BLaER1 treated with 17β-estradiol and CSF1 and Interleukin-3, amounts not matched to agents 10 nM and 100 nM (cell line): ENCODE results near the gene NCOA6.

ENCODE experiments used
- H3K27ac ChIP-seq, 11 experiments: shearing (Covaris generic); formaldehyde crosslinking; 2 replicates each; pipeline ENCODE4 v1.8.1; 2022
- H3K27me3 ChIP-seq, 11 experiments: shearing (Covaris generic); formaldehyde crosslinking; 2 replicates each; pipeline ENCODE4 v1.8.1; 2022
- H3K36me3 ChIP-seq, 11 experiments: shearing (Covaris generic); formaldehyde crosslinking; 2 replicates each; pipeline ENCODE4 v1.8.1; 2022
- H3K4me1 ChIP-seq, 10 experiments: shearing (Covaris generic); formaldehyde crosslinking; 2 replicates each; pipeline ENCODE4 v1.8.1; 2022
- H3K4me2 ChIP-seq, 11 experiments: shearing (Covaris generic); formaldehyde crosslinking; 2 replicates each; pipeline ENCODE4 v1.8.1; 2022
- H3K4me3 ChIP-seq, 10 experiments: shearing (Covaris generic); formaldehyde crosslinking; 2 replicates each; pipeline ENCODE4 v1.8.1; 2022
- H3K9ac ChIP-seq, 11 experiments: shearing (Covaris generic); formaldehyde crosslinking; 2 replicates each; pipeline ENCODE4 v1.8.1; 2022
- H3K9me3 ChIP-seq, 11 experiments: shearing (Covaris generic); formaldehyde crosslinking; replicated peaks in 1 of 11; 2 replicates each; pipeline ENCODE4 v1.8.1; 2022
- H4K20me1 ChIP-seq, 11 experiments: shearing (Covaris generic); formaldehyde crosslinking; 2 replicates each; pipeline ENCODE4 v1.8.1; 2022
- Cebpa-rat ChIP-seq, 11 experiments: shearing (Covaris generic); IDR thresholded peaks; 2 replicates each; pipeline ENCODE4 v1.8.1; 2022

Gene NCOA6

GRCh38 chr20:34774886-34775285, 50.6 kb downstream of the NCOA6 start:
- peaks cover 0 to 17% (median 0%) of the 10 kb centered on the region in 11 experiments; a peak in 4 of 22 replicates for H4K20me1 ChIP-seq

DNA sequence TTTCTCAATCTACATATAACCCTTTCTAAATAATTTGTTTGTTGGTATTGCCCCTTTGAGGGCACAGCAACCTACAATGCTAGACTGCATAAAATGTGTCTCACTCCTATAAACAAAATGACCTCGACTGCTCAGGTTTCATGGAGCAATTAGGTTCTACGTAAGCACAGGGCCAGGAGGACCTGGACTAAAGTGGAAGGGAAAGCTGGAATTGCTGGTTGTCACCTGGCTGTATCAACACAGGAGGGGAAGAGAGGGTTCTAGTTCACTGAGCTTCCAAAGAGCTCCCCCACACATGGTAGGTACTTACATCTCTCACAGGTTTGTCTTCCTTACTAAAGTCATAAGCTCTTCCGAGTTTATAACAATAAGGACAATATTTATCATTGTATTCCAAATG, 51.0 kb downstream of the NCOA6 start:
- Histone ChIP-seq H3K9me3 (no peaks in the 10 kb centered on the region), H3K27ac (no peak overlapping the region), H3K36me3 (peaks cover 63 to 93% (median 75%) of the 10 kb centered on the region in 11 experiments), H4K20me1 (peaks cover 0 to 15% (median 0%) of the 10 kb centered on the region in 11 experiments; a peak in 4 of 22 replicates), H3K27me3 (no peaks in the 10 kb centered on the region), H3K4me2 (no peak overlapping the region), H3K4me1 (peaks cover 0 to 19% (median 15%) of the 10 kb centered on the region in 10 experiments; a peak in 16 of 20 replicates), H3K9ac (no peak overlapping the region), H3K4me3 (no peak overlapping the region)
- TF ChIP-seq Cebpa-rat (IDR thresholded peaks at IDR 0.05), result no peak

More at GRCh38 chr20:34774886-34775285, 50.6 kb downstream of the NCOA6 start:
- Histone ChIP-seq H3K27ac (no peak overlapping the region), H3K9ac (no peak overlapping the region), H3K27me3 (no peaks in the 10 kb centered on the region), H3K4me3 (no peak overlapping the region), H3K4me2 (no peak overlapping the region), H3K4me1 (peaks cover 0 to 19% (median 13%) of the 10 kb centered on the region in 10 experiments; a peak in 16 of 20 replicates), H3K36me3 (peaks cover 68 to 97% (median 79%) of the 10 kb centered on the region in 11 experiments), H3K9me3 (no peaks in the 10 kb centered on the region)
- TF ChIP-seq Cebpa-rat (IDR thresholded peaks at IDR 0.05), result no peak

- H3K4me1 ChIP-seq, result peaks cover 0 to 20% (median 15%) of the 10 kb centered on the region in 10 experiments; a peak in 16 of 20 replicates
- no peak overlapping the region for H3K4me2 ChIP-seq
- TF ChIP-seq Cebpa-rat (IDR thresholded peaks at IDR 0.05), result no peak
- H3K9me3 ChIP-seq, result no peaks in the 10 kb centered on the region
- H3K27me3 ChIP-seq, result no peaks in the 10 kb centered on the region
- H3K9ac ChIP-seq, result no peak overlapping the region
- peaks cover 64 to 93% (median 75%) of the 10 kb centered on the region in 11 experiments for H3K36me3 ChIP-seq
- H3K4me3 ChIP-seq, result no peak overlapping the region
- peaks cover 0 to 15% (median 0%) of the 10 kb centered on the region in 11 experiments; a peak in 4 of 22 replicates for H4K20me1 ChIP-seq
- no peak overlapping the region for H3K27ac ChIP-seq
These were observed 51.7 kb downstream of the NCOA6 start for GRCh38 chr20:34773726-34774125.

- peaks cover 0 to 20% (median 15%) of the 10 kb centered on the region in 10 experiments; a peak in 16 of 20 replicates for H3K4me1 ChIP-seq
- H3K4me3 ChIP-seq, result no peak overlapping the region
These were observed 53.0 kb downstream of the NCOA6 start for GRCh38 chr20:34772437-34772836.

DNA sequence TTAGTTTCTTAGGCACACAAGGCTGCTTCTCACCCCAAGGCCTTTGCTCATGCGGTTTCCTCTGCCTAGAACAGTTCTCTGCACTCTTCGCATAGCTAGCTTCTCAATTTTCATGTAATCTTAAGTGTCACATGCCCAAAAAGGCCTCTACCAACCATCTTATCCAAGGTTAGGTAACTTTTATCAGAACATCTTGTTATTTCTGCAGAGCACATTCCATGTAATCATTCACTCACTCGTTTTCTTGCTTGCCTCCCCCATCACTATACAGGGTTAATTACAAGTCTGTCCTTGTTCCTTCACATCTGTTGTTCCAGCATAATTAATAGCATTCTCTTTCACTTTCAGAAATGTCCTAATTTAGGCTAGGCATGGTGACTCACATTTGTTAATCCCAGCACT, 53.8 kb downstream of the NCOA6 start:
- Histone ChIP-seq H4K20me1 (peaks cover 0 to 15% (median 0%) of the 10 kb centered on the region in 11 experiments; a peak in 3 of 22 replicates), H3K36me3 (peaks cover 75 to 93% (median 82%) of the 10 kb centered on the region in 11 experiments), H3K4me1 (peaks cover 0 to 20% (median 15%) of the 10 kb centered on the region in 10 experiments; a peak in 16 of 20 replicates), H3K27ac (peak overlapping the region in 5 of 11 experiments; percentile 0 to 47 (median 19); a peak in 7 of 22 replicates), H3K27me3 (no peaks in the 10 kb centered on the region), H3K4me3 (no peak overlapping the region), H3K9ac (peak overlapping the region in 2 of 11 experiments; percentile 17 to 37; a peak in 1 of 22 replicates), H3K9me3 (no peaks in the 10 kb centered on the region), H3K4me2 (peak overlapping the region in 5 of 11 experiments; percentile 1 to 14 (median 8); a peak in 2 of 22 replicates)
- TF ChIP-seq Cebpa-rat (IDR thresholded peaks at IDR 0.05), result no peak

More at GRCh38 chr20:34772437-34772836, 53.0 kb downstream of the NCOA6 start:
- H3K27me3 ChIP-seq, result no peaks in the 10 kb centered on the region
- no peaks in the 10 kb centered on the region for H3K9me3 ChIP-seq
- no peak overlapping the region for H3K27ac ChIP-seq
- H4K20me1 ChIP-seq, result peaks cover 0 to 15% (median 0%) of the 10 kb centered on the region in 11 experiments; a peak in 4 of 22 replicates
- no peak for TF ChIP-seq Cebpa-rat (IDR thresholded peaks at IDR 0.05)
- H3K4me2 ChIP-seq, result no peak overlapping the region
- no peak overlapping the region for H3K9ac ChIP-seq
- peaks cover 67 to 93% (median 77%) of the 10 kb centered on the region in 11 experiments for H3K36me3 ChIP-seq

- H3K9me3 ChIP-seq, result no peaks in the 10 kb centered on the region
- H3K36me3 ChIP-seq, result peaks cover 74 to 93% (median 80%) of the 10 kb centered on the region in 11 experiments
- TF ChIP-seq Cebpa-rat (IDR thresholded peaks at IDR 0.05), result no peak
- H3K9ac ChIP-seq, result no peak overlapping the region
- H3K4me1 ChIP-seq, result peaks cover 0 to 20% (median 15%) of the 10 kb centered on the region in 10 experiments; a peak in 16 of 20 replicates
- no peak overlapping the region for H3K4me3 ChIP-seq
- H4K20me1 ChIP-seq, result peaks cover 0 to 15% (median 0%) of the 10 kb centered on the region in 11 experiments; a peak in 2 of 22 replicates
- H3K27me3 ChIP-seq, result no peaks in the 10 kb centered on the region
- H3K27ac ChIP-seq, result no peak overlapping the region
- H3K4me2 ChIP-seq, result no peak overlapping the region
These were observed 57.4 kb downstream of the NCOA6 start for GRCh38 chr20:34768096-34768495.

DNA sequence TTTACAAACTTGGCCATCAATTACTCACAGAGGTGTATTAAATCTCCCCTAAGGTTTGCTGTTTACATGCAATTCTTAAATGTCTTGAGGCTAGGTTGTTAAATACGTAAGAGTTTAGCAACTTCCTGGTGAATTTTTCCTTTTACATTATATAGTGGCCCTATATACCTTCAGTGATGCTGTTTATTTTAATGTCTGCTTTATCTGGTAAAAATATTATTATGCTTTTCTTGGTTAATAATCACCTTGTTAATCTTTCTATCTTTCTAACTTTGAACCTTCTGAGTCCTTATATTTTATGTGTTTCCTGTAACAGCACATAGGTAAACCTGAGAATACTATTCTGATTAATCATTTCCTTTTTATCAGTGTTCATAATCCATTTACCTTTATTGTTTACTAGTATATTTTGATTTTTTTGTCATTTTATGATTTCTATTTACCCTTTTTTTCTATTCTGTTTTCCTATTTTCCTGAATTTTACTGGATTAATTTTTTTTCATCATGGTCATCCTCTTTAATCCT, 63.4 kb downstream of the NCOA6 start:
- no peak overlapping the region for H3K4me3 ChIP-seq
- no peaks in the 10 kb centered on the region for H3K9me3 ChIP-seq
- H3K4me1 ChIP-seq, result no peaks in the 10 kb centered on the region
- no peak overlapping the region for H3K9ac ChIP-seq
- H3K27me3 ChIP-seq, result no peaks in the 10 kb centered on the region
- peaks cover 0 to 14% (median 5%) of the 10 kb centered on the region in 11 experiments; a peak in 2 of 22 replicates for H4K20me1 ChIP-seq
- no peak overlapping the region for H3K4me2 ChIP-seq
- no peak overlapping the region for H3K27ac ChIP-seq
- peaks cover 84 to 100% (median 97%) of the 10 kb centered on the region in 11 experiments for H3K36me3 ChIP-seq
- TF ChIP-seq Cebpa-rat (IDR thresholded peaks at IDR 0.05), result no peak

GRCh38 chr20:34755367-34755766, 70.1 kb downstream of the NCOA6 start:
- H4K20me1 ChIP-seq, result peaks cover 0 to 31% (median 8%) of the 10 kb centered on the region in 11 experiments; a peak in 4 of 22 replicates
- no peak overlapping the region for H3K4me3 ChIP-seq
- H3K4me1 ChIP-seq, result no peaks in the 10 kb centered on the region; a peak in 1 of 20 replicates
- no peak for TF ChIP-seq Cebpa-rat (IDR thresholded peaks at IDR 0.05)
- no peak overlapping the region for H3K27ac ChIP-seq
- H3K36me3 ChIP-seq, result peaks cover 91 to 100% (median 97%) of the 10 kb centered on the region in 11 experiments
- no peaks in the 10 kb centered on the region for H3K27me3 ChIP-seq
- no peak overlapping the region for H3K4me2 ChIP-seq
- H3K9me3 ChIP-seq, result no peaks in the 10 kb centered on the region
- no peak overlapping the region for H3K9ac ChIP-seq

- H3K36me3 ChIP-seq, result peaks cover 91 to 100% (median 97%) of the 10 kb centered on the region in 11 experiments
- no peaks in the 10 kb centered on the region; a peak in 1 of 20 replicates for H3K4me1 ChIP-seq
- no peak overlapping the region for H3K27ac ChIP-seq
- no peak overlapping the region for H3K4me2 ChIP-seq
- no peaks in the 10 kb centered on the region for H3K27me3 ChIP-seq
- no peak overlapping the region for H3K9ac ChIP-seq
- no peak overlapping the region for H3K4me3 ChIP-seq
- no peaks in the 10 kb centered on the region for H3K9me3 ChIP-seq
- peaks cover 0 to 28% (median 8%) of the 10 kb centered on the region in 11 experiments; a peak in 5 of 22 replicates for H4K20me1 ChIP-seq
- TF ChIP-seq Cebpa-rat (IDR thresholded peaks at IDR 0.05), result no peak
These were observed 70.8 kb downstream of the NCOA6 start for GRCh38 chr20:34754611-34755010.
